ENCODE measurements around the gene SIL1. TPM values are rescaled to one million over a fixed set of nuclear protein-coding genes. Genes with fewer than 3 reads are reported as not detected.

SIL1 gene
- total RNA-seq, 1 donor from 2014 or later, result 40.9 TPM

DNA sequence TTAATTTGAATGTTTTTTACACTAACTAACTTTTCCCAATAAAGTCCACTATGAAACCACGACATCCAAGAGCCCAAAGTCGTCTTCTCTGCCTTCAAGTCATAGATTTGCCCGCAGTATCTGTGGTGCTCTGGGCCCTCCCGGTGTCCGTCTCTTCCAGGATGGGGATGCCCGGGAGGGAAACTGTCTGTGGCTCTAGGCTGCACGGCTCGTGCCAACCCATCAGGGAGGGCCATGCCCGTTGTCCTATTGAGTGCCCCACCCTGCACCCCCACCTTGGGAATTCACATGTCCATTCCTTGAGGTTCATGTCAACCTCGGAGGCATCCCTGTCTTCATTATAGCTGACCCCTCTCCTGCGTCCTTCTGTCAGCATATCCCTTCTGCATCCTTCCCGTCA lies 263.2 kb downstream of the SIL1 start:
- Mint-ChIP-seq H3K4me1 (ENCODE audit: unreplicated experiment) (peaks cover 7% of the 10 kb centered on the region), H3K27me3 (no peaks in the 10 kb centered on the region), H3K27ac (no peak overlapping the region), H3K9me3 (no peaks in the 10 kb centered on the region), H3K4me3 (peak overlapping the region; percentile 36), H3K36me3 (peaks cover 64% of the 10 kb centered on the region)
- TF ChIP-seq, protein P1, sequence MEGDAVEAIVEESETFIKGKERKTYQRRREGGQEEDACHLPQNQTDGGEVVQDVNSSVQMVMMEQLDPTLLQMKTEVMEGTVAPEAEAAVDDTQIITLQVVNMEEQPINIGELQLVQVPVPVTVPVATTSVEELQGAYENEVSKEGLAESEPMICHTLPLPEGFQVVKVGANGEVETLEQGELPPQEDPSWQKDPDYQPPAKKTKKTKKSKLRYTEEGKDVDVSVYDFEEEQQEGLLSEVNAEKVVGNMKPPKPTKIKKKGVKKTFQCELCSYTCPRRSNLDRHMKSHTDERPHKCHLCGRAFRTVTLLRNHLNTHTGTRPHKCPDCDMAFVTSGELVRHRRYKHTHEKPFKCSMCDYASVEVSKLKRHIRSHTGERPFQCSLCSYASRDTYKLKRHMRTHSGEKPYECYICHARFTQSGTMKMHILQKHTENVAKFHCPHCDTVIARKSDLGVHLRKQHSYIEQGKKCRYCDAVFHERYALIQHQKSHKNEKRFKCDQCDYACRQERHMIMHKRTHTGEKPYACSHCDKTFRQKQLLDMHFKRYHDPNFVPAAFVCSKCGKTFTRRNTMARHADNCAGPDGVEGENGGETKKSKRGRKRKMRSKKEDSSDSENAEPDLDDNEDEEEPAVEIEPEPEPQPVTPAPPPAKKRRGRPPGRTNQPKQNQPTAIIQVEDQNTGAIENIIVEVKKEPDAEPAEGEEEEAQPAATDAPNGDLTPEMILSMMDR (conservative IDR thresholded peaks at IDR 0.05), result no peak
- no peak for DNase-seq (ENCODE audit: extremely low spot score, unreplicated experiment)

DNA sequence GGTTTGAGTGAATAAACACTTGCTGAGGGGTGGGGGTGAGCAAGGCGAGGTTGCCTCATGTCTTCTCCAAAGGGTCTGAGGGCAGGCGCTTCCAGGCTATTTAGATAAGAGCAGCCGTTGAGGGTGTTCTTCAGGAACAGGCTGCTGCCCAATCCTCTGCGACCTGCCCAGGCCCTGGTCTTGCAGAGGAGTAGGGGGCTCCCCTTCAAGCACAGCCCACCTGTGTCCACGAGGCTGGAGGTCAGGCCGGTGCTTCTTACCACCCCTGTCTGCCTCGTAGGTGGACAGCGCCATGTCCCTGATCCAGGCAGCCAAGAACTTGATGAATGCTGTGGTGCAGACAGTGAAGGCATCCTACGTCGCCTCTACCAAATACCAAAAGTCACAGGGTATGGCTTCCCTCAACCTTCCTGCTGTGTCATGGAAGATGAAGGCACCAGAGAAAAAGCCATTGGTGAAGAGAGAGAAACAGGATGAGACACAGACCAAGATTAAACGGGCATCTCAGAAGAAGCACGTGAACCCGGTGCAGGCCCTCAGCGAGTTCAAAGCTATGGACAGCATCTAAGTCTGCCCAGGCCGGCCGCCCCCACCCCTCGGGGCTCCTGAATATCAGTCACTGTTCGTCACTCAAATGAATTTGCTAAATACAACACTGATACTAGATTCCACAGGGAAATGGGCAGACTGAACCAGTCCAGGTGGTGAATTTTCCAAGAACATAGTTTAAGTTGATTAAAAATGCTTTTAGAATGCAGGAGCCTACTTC lies 264.5 kb downstream of the SIL1 start:
- no peak for DNase-seq (ENCODE audit: extremely low spot score, unreplicated experiment)
- TF ChIP-seq, protein P1 (conservative IDR thresholded peaks at IDR 0.05), result no peak
- H3K27me3 Mint-ChIP-seq, result no peaks in the 10 kb centered on the region
- H3K4me1 Mint-ChIP-seq (ENCODE audit: unreplicated experiment), result peaks cover 2% of the 10 kb centered on the region
- peaks cover 65% of the 10 kb centered on the region for H3K36me3 Mint-ChIP-seq
- H3K4me3 Mint-ChIP-seq, result no peak overlapping the region
- H3K27ac Mint-ChIP-seq, result peak overlapping the region; percentile 55
- H3K9me3 Mint-ChIP-seq, result no peaks in the 10 kb centered on the region

DNA sequence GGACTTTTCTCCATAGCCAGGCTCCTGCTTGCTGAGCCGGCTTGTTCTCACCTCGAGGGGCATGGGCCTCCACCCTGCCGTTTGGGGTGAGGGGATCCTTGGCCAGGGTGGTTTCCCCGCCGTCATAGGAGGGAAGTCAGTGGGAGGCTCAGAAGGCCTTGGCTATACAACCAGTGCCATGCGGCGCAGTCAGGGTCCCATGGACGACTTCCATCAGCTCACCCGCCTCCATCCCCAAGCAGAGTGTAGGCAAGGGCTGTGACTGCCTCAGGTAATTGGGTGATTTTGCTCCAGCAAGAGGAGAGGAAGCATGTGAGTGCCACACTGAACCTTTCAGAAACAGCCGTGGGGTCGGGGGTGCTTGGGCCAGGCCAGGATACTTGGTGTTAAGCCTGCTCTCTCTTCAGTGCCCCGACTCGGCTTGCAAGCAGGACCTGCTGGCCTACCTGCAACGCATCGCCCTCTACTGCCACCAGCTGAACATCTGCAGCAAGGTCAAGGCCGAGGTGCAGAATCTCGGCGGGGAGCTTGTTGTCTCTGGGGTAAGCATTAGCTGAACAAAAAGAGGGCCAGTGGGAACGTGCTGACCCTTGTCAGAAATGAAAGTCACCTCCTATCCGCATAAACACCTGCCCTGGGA lies 265.9 kb downstream of the SIL1 start:
- TF ChIP-seq, protein P1 (conservative IDR thresholded peaks at IDR 0.05), result no peak
- Mint-ChIP-seq H3K36me3 (peaks cover 72% of the 10 kb centered on the region), H3K4me3 (no peak overlapping the region), H3K4me1 (ENCODE audit: unreplicated experiment) (no peaks in the 10 kb centered on the region), H3K27me3 (no peaks in the 10 kb centered on the region), H3K27ac (no peak overlapping the region), H3K9me3 (no peaks in the 10 kb centered on the region)
- no peak for DNase-seq (ENCODE audit: extremely low spot score, unreplicated experiment)

DNA sequence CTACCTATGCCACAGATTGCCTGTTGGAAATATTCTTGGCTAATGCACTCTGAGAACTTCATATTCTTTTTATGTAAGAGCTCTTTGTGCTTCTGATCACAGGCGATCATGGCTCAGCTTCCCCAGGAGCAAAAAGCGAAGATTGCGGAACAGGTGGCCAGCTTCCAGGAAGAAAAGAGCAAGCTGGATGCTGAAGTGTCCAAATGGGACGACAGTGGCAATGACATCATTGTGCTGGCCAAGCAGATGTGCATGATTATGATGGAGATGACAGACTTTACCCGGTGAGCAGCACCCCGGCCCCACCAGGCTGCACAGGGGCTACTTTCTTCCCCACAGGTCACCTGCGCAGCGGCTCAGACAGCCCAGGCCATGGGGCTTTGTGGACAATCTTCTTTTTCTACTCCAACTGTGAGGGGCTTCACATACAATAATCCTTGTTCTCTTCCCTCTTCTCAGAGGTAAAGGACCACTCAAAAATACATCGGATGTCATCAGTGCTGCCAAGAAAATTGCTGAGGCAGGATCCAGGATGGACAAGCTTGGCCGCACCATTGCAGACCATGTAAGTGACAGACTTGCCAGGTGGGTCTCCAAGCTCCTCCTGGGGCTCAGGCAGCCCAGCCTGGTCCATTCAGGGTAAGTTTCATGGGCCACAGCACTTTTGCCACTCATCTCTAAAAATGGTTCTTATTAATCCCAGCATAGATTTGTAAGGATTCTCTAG lies 267.6 kb downstream of the SIL1 start:
- H3K36me3 Mint-ChIP-seq, result peaks cover 71% of the 10 kb centered on the region
- H3K9me3 Mint-ChIP-seq, result no peaks in the 10 kb centered on the region
- H3K27me3 Mint-ChIP-seq, result no peaks in the 10 kb centered on the region
- no peak for DNase-seq (ENCODE audit: extremely low spot score, unreplicated experiment)
- no peak overlapping the region for H3K27ac Mint-ChIP-seq
- no peak overlapping the region for H3K4me3 Mint-ChIP-seq
- TF ChIP-seq, protein P1 (conservative IDR thresholded peaks at IDR 0.05), result no peak
- peaks cover 4% of the 10 kb centered on the region for H3K4me1 Mint-ChIP-seq (ENCODE audit: unreplicated experiment)

DNA sequence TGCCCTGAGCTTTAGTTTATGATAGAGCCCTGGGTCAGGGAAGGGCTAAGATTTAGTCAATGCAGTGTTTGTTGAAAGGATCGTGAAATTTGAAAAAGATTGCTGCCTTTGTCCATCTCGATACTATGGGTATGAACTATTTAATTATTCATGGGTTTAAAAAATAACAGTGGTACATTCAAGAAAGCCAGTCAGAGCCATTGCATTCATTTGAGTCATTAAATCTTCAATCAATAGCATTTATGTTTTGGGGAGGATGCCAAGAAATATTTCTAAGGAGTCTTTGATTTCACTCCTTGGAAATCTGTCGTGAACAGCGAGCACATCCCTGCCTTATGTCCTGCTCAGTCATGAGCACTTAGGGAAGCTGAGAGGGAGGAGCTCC lies 268.6 kb downstream of the SIL1 start:
- peaks cover 4% of the 10 kb centered on the region for H3K4me1 Mint-ChIP-seq (ENCODE audit: unreplicated experiment)
- no peaks in the 10 kb centered on the region for H3K27me3 Mint-ChIP-seq
- TF ChIP-seq, protein P1 (conservative IDR thresholded peaks at IDR 0.05), result no peak
- H3K36me3 Mint-ChIP-seq, result peaks cover 67% of the 10 kb centered on the region
- H3K27ac Mint-ChIP-seq, result peak overlapping the region; percentile 57
- no peaks in the 10 kb centered on the region for H3K9me3 Mint-ChIP-seq
- DNase-seq (ENCODE audit: extremely low spot score, unreplicated experiment), result no peak
- H3K4me3 Mint-ChIP-seq, result no peak overlapping the region

Data from type B pancreatic cell (in vitro differentiated cells).